Gastrocnemius medialis (tissue), 4 donors: ENCODE data around the gene ACOT12. TPM values are rescaled to one million over a fixed set of nuclear protein-coding genes. Genes with fewer than 3 reads are reported as not detected.

ENCODE experiments used
- ATAC-seq, 2 donors: fragments of 150-250 bp; one replicate each; pipeline ENCODE4 v1.9.1; 2016
- DNase-seq, 2 donors: peaks; one replicate each; pipeline ENCODE4 v3.0.0-alpha.2; 2019
- H3K27ac ChIP-seq, 4 donors: fragments of 200-600 bp; sonication (generic); 1 replicate in 1 of 4; 2 replicates in 3 of 4; pipeline ENCODE4 v1.5.1; 2016 to 2018; ENCODE audit warnings: mild to moderate bottlenecking in 2 of 4, moderate library complexity in 1 of 4
- H3K27me3 ChIP-seq, 3 donors: fragments of 200-600 bp; sonication (generic) in 2 of 3; 1 replicate in 1 of 3; 2 replicates in 2 of 3; pipeline versions ENCODE4 v1.5.1 to v1.6.0; 2016 to 2019; ENCODE audit warnings: mild to moderate bottlenecking in 1 of 3, moderate library complexity in 1 of 3
- H3K36me3 ChIP-seq, 2 donors: fragments of 200-600 bp; sonication (generic) in 1 of 2; one replicate each; pipeline ENCODE4 v1.5.1; 2017 to 2018
- H3K4me1 ChIP-seq, 2 donors: fragments of 200-600 bp; sonication (generic) in 1 of 2; one replicate each; pipeline ENCODE4 v1.5.1; 2016 to 2017; ENCODE audit warnings: mild to moderate bottlenecking in 2 of 2
- H3K4me3 ChIP-seq, 4 donors: fragments of 200-600 bp; sonication (generic) in 3 of 4; 1 replicate in 1 of 4; 2 replicates in 3 of 4; pipeline ENCODE4 v1.5.1; 2016 to 2019; ENCODE audit warnings: mild to moderate bottlenecking in 2 of 4
- H3K9me3 ChIP-seq, 3 donors: fragments of 200-600 bp; sonication (generic) in 2 of 3; 1 replicate in 1 of 3; 2 replicates in 2 of 3; pipeline ENCODE4 v1.5.1; 2016 to 2019
- POLR2A ChIP-seq, 2 donors: fragments of 450-650 bp; IDR thresholded peaks; one replicate each; pipeline ENCODE4 v1.6.1; 2017; ENCODE audit warnings: antibody characterized with exemption in 2 of 2, mild to moderate bottlenecking in 2 of 2, moderate library complexity in 2 of 2
- in situ Hi-C, 4 donors: fragments of 200-750 bp; cut with MboI; loops; one replicate each; pipeline versions ENCODE4 v1.15.0 to v1.8.0; 2017; ENCODE audit warnings: low sequenced_read_pairs in 4 of 4
- intact Hi-C: fragments of 100-400 bp; cut with DNase I; formaldehyde crosslinking; loops from one replicate; pipeline ENCODE4 v1.15.1; 2023; ENCODE audit warnings: low total_unique reads
- total RNA-seq, 4 donors: library from RNA; depleted of rRNA; stranded (reverse); fragments of >200 nt; gene quantifications; one replicate each; pipeline versions ENCODE4 v1.1.0 to v1.2.3, GENCODE V29; 2016
- TF ChIP-seq, protein P1 (sequence below), 5 experiments: fragments of 450-650 bp in 3 of 5; fragments of 200-600 bp in 2 of 5; sonication (generic) in 2 of 5; IDR thresholded peaks in 4 of 5; conservative IDR thresholded peaks in 1 of 5; 1 replicate in 4 of 5; 2 replicates in 1 of 5; pipeline ENCODE4 v1.5.1; 2016 to 2019; ENCODE audit warnings: antibody characterized with exemption in 5 of 5, mild to moderate bottlenecking in 3 of 5, moderate library complexity in 3 of 5

ACOT12 gene
- total RNA-seq, 4 donors from 2014 or later, result 0.53 TPM; not detected in 3

DNA sequence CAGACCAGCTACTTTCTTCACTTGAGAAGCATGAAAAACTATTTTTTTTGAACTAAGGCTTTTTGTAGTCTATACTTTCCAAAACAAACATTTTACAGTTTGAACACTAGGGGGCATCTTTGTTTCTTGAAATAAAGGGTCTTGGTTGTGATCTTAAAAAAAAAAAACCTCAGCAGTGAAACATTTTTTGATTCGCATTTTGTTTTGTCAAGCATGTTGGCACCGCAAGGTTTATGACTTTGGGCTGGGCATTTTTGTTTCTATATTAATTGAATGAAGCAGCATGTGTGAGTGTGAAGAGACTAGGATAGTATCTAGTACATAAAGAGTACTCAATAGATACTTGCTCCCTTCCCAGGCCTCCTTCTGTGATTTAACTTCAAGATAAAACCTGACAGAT lies 31.6 kb upstream of the ACOT12 start:
- peak; percentile 24 to 48 for ATAC-seq
- in situ Hi-C loops, result loop anchor here in 2 of 4 donors (10.0 kb wide), 3 partner anchors 319 to 749 kb away; no protein-coding TSS in a partner anchor

DNA sequence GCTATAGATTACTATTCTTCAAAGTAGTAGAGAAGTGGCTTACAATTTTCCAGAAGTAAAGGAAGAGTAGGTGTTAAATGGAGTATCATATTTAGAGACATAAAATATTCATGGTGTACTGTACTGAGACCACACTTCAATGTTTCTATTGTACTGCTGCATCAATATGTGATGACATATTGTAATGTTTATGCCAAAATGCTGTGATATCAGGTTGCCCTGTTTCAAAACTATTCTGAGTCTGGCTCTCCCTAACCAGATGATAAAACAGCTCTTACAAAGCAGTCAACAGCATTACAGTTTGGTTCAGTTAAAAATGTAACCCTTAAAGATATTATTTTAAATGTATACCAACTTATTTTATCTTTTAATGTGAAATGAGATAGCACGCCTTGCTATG lies 30.8 kb upstream of the ACOT12 start:
- Histone ChIP-seq H3K4me3 (no peak overlapping the region), H3K27ac (peak overlapping the region in 2 of 4 donors; percentile 53 to 55), H3K4me1 (peaks cover 36 to 55% of the 10 kb centered on the region in 2 donors), H3K27me3 (no peaks in the 10 kb centered on the region), H3K9me3 (no peaks in the 10 kb centered on the region), H3K36me3 (peaks cover 0 to 6% of the 10 kb centered on the region in 2 donors)
- intact Hi-C loops, result loop anchor here (1.0 to 10.0 kb wide), 8 partner anchors 83 to 801 kb away; partner anchors contain the start of genes ATG10, CKMT2, SSBP2 and ZCCHC9
- in situ Hi-C loops, result loop anchor here in 2 of 4 donors (10.0 kb wide), 3 partner anchors 320 to 750 kb away; no protein-coding TSS in a partner anchor
- DNase-seq (no peak), ATAC-seq (peak; percentile 54 to 64)
- TF ChIP-seq POLR2A (IDR thresholded peaks at IDR 0.05), result no peak
- TF ChIP-seq, protein P1, sequence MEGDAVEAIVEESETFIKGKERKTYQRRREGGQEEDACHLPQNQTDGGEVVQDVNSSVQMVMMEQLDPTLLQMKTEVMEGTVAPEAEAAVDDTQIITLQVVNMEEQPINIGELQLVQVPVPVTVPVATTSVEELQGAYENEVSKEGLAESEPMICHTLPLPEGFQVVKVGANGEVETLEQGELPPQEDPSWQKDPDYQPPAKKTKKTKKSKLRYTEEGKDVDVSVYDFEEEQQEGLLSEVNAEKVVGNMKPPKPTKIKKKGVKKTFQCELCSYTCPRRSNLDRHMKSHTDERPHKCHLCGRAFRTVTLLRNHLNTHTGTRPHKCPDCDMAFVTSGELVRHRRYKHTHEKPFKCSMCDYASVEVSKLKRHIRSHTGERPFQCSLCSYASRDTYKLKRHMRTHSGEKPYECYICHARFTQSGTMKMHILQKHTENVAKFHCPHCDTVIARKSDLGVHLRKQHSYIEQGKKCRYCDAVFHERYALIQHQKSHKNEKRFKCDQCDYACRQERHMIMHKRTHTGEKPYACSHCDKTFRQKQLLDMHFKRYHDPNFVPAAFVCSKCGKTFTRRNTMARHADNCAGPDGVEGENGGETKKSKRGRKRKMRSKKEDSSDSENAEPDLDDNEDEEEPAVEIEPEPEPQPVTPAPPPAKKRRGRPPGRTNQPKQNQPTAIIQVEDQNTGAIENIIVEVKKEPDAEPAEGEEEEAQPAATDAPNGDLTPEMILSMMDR (IDR thresholded peaks at IDR 0.05 in 4 of 5, conservative IDR thresholded peaks at IDR 0.05 in 1 of 5), result no peak

More for the DNA sequence above, 31.6 kb upstream of the ACOT12 start:
- Histone ChIP-seq H3K36me3 (no peaks in the 10 kb centered on the region), H3K9me3 (no peaks in the 10 kb centered on the region), H3K4me1 (peaks cover 37 to 56% of the 10 kb centered on the region in 2 donors), H3K27ac (peak overlapping the region; percentile 27 to 55 (median 44)), H3K27me3 (no peaks in the 10 kb centered on the region), H3K4me3 (no peak overlapping the region)
- intact Hi-C loops, result loop anchor here (1.0 to 10.0 kb wide), 6 partner anchors 82 to 800 kb away; partner anchors contain the start of genes CKMT2 and SSBP2
- TF ChIP-seq POLR2A (IDR thresholded peaks at IDR 0.05), result no peak
- TF ChIP-seq, protein P1 (IDR thresholded peaks at IDR 0.05 in 4 of 5, conservative IDR thresholded peaks at IDR 0.05 in 1 of 5), result peak; percentile 47 to 73 (median 62)
- no peak for DNase-seq

DNA sequence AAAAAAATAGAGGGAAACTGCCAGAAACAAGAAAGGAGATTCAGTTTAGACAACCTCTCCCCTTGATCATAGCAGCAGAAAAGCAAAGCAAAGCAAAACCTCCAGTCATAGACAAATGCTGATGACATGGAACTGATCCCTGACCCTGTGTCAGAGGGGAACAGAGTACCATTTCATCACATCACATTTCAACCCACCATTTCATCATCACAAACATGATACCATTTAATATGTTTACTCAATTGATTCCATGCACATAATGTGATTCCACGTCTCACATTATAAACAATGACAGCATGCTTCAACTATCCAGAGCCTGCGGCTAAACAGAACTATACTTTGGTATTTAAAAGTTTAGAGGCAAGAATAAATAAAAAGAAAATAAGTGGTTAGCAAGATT lies 28.7 kb upstream of the ACOT12 start:
- intact Hi-C loops (loop anchor here (5.0 to 10.0 kb wide), 3 partner anchors 120 to 550 kb away; partner anchors contain the start of genes ATG10, CKMT2 and ZCCHC9), in situ Hi-C loops (loop anchor here in 2 of 4 donors (10.0 kb wide), 3 partner anchors 322 to 752 kb away; no protein-coding TSS in a partner anchor)
- H3K27me3 ChIP-seq, result no peaks in the 10 kb centered on the region

DNA sequence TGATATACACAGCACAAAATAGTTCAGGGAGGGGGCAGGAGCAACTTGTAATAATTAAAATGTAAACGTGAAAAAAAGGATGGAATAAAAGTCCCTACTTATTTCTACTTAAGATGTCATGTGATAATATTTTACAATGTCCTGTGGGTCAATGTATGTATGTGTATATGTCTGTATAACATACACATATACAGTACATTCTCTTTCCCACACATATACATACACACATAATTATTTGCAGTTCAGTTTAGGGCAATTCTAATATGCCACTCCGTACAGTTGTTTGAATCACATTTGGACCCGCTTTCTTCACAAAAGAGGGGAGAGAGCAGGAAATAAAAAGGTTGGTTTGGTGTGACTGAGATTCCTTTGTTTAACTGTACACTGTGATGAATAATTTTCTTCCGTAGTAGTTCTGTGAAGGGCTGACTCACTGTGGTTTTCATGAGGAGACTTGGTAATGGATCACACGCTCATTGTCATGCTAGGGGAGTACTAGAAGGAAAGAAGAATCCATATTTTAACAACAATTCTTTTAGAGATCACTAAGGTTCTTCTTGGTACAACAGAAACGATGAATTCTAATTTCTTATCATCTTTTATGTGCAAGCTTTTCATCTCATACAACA lies 26.2 kb upstream of the ACOT12 start:
- no peak overlapping the region for H3K4me3 ChIP-seq
- in situ Hi-C loops, result loop anchor here in 2 of 4 donors (10.0 kb wide), 3 partner anchors 325 to 755 kb away; no protein-coding TSS in a partner anchor
- H3K27ac ChIP-seq, result no peak overlapping the region
- intact Hi-C loops, result loop anchor here (5.0 to 10.0 kb wide), 3 partner anchors 118 to 552 kb away; partner anchors contain the start of genes ATG10, CKMT2 and ZCCHC9
- H3K36me3 ChIP-seq, result peaks cover 0 to 12% of the 10 kb centered on the region in 2 donors
- H3K27me3 ChIP-seq, result no peaks in the 10 kb centered on the region
- H3K9me3 ChIP-seq, result no peaks in the 10 kb centered on the region
- DNase-seq (no peak), ATAC-seq (no peak)
- H3K4me1 ChIP-seq, result peaks cover 8 to 25% of the 10 kb centered on the region in 2 donors
- TF ChIP-seq POLR2A (IDR thresholded peaks at IDR 0.05), result no peak
- TF ChIP-seq, protein P1 (IDR thresholded peaks at IDR 0.05 in 4 of 5, conservative IDR thresholded peaks at IDR 0.05 in 1 of 5), result no peak

More for the DNA sequence above, 28.7 kb upstream of the ACOT12 start:
- no peaks in the 10 kb centered on the region for H3K9me3 ChIP-seq
- DNase-seq, result no peak
- H3K4me1 ChIP-seq, result peaks cover 21 to 42% of the 10 kb centered on the region in 2 donors
- H3K36me3 ChIP-seq, result peaks cover 0 to 12% of the 10 kb centered on the region in 2 donors
- peak in 1 of 2 donors; percentile 23 for ATAC-seq
- TF ChIP-seq, protein P1 (IDR thresholded peaks at IDR 0.05 in 4 of 5, conservative IDR thresholded peaks at IDR 0.05 in 1 of 5), result no peak
- no peak for TF ChIP-seq POLR2A (IDR thresholded peaks at IDR 0.05)
- H3K27ac ChIP-seq, result peak overlapping the region in 1 of 4 donors; percentile 55
- H3K4me3 ChIP-seq, result no peak overlapping the region
